AML-193 (cell line): Measurements from ENCODE around the gene LRRIQ4.

Experiments used
- DNase-seq, 2 experiments: peaks; one replicate each; lab custom pipeline; 2025; lab: John Stamatoyannopoulos, UW

The LRRIQ4 gene

DNA sequence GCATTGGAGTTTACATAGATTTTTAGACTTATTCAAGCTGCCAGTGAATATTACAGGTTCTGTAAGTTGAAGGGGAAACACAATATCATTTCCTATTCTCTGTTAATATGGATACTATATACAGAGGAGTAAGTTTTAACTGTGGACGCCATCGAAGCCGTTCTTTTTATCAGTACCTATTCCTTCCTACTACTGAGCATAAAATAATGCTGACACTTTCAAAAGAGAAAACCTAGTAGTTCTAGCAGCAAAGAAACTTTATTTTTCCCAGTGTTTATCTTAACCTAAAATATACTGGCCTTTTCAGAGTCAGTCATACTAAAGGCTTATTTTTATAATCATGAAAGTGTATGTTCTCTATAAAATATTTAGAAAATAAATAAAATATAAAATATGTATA is 42.8 kb downstream of the LRRIQ4 start:
- DNase-seq, result no peak

DNA sequence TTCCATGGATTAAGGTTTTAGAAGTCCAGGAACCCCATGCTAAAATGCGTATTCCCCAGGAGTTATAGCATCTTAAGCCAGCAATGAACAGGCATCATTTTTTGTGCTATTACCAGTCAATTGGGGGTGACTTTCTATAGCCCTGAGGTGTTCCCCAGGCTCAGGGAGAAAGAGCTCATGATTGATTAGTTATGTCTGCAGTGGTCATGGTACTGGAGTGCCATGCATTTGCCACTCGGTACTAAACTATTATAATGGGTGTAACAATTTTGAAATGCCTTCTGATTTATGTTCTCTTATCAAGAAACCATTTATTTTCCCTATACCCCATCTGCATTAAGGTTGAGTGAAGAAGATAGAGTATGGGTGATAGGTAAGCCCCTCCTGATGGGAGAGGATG is 45.1 kb downstream of the LRRIQ4 start:
- no peak for DNase-seq

DNA sequence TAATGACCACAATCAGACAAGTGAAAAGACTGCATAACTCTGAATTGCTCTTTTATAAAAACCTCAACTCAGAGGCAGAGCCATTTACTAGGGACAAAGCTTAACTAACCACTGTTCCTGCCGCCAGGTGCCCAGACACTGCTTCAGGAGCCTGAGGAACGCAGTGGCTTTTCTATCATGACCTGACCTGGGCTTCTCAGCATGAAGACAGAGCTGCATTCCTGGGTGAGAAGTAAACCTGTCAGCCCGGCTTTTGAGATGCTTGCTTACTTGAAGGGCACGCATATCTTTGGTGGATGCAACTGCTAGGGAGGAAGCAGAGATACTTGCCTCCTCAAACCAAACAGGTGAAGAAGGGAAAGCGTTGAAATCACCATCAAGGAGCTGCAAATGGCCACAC is 49.2 kb downstream of the LRRIQ4 start:
- DNase-seq, result no peak

DNA sequence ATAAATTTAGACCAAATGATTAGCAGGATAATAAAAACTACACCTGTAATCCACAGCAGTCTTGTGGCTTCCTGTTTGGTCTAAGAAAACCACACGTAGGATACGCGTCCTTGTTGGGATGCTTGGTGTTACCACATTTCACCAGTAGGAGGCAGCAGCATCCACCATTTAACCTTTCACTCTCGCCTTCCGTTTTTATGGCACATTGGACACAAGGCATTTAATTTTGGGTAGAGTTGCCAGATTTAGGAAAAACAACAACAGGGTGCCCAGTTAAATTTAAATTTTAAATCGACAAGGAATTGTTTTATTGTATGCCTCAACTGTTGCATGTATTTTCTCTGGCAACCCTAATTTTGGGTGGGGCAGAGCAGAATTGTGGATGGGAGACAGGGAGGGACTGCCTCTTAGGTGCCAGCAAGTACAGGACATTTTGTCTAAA is 50.8 kb downstream of the LRRIQ4 start:
- peak; percentile 74 to 84 for DNase-seq

DNA sequence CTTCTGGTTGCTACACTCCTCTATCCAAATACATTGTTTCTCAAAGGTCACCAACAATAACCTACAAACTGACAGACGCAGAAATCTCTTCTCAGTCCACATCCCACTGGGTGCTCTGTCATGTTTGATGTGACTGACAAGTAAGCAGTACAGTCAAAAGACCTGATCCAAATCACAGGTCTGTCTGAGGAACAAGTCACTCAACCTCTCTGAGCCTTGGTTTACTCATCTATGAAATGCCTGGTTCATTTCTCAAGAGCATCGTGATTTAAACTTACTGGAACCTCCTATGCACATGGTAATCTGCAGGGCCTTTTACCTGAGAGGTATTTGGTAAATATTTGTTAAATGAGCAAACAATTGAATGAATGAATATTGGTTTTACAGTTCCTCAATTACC is 51.6 kb downstream of the LRRIQ4 start:
- DNase-seq, result no peak

DNA sequence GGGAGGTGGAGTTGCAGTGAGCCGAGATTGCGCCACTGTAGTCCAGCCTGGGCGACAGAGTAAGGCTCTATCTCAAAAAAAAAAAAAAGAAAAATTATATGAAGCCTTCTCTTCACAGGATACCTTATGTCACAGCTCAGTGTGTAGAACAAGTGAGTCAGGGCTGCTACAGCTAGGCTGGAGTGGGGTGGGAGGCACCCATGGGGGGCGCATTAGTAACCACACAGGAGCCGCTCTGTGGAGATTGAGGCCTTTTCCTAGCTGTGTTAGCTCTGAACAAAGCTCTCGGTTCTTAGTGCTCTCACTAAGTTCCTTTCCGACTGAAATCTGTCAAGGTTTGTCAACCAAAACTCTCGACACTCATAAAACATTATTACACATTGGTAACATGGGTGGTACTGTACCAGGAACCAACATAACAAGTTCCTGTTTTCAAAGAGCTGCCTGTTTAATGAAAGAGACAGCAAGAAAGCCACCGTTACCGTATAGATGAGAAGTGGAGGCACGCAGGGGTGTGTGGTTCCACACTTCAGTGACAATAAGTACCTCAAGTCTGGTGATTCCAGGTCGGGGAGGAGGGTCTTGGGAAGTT is 52.6 kb downstream of the LRRIQ4 start:
- peak; percentile 63 for DNase-seq

DNA sequence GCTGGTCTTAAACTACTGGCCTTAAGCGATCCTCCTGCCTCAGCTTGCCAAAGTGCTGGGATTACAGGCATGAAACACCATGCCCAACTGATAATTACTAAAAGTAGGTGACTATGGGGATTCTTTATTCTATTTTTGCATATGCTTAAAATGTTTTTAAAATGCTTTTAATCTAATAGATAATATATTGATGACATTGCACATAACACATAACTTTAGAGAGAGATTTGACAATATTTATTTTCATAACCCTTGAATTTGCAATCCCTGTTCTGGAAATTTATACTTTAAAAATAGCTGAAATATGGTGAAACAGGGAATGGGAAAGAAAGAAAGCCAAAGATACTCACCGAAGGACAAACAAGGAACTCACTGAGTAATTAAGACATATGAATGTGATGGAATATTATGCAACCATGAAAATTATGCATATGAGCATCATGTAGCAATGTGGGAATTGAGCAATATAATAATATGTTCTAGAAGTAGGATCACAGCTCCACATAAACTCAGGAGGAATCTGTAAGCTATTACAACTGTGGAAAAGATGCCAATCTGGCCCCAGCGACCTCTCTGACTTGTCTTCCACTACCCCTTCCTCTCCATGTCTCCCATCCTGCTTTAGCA is 55.0 kb downstream of the LRRIQ4 start:
- DNase-seq, result no peak

DNA sequence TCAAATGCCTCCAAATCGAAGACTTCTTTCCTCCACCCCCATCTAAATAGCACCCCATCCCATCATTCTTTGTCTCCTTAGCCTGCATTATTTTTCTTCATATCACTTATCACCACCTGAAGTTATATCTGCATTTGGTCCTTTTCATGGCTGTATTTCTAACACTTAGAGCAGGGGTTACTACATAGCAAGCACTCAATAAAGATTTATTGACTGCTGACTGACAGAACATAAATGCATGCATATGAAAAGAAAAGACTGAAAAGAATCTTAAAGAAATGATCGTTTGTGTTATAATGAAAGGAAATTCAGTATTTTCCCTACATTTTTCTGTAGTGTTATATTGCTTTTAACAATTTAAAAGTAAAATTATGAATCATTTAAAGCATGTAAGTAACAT is 55.7 kb downstream of the LRRIQ4 start:
- no peak for DNase-seq

DNA sequence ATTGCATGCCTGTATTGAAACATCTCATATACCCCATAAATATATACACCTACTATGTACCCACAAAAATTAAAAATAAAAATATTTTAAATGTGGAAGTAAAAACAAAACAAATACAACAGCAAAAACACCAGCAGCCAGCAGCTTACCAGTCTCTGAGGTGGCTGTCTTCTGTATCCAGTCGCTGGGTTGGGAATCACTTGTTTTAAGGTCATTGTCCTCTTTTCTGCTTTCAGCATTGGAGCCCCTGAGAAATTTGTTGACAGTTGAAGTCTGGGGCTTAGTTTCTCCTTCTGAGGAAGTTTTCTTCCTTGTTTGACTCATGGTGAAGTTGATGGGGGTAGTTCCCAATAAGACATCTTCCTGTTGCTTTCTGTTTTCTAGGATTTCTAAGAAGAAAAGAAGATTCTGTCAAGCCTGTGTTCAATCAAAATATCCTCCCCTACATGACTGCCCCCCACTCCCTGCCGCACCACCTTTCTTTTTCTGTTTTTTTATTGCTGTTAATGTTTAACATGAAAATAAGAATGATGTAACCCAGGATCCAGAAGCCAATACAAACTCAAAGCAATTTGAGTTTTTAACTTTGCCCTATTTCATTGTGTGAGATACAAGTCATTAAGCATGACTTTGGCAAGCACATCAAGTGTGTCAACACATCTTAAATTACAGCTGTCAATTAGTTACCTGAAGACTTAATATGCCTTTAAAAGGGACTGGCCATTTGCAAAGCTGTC is 57.0 kb downstream of the LRRIQ4 start, which contains the start of gene LRRC31:
LRRC31 (minus strand) TSS at position 452 of the 737 bp plus-strand sequence; CDS start at position 324, 128 bp downstream.
- no peak for DNase-seq

DNA sequence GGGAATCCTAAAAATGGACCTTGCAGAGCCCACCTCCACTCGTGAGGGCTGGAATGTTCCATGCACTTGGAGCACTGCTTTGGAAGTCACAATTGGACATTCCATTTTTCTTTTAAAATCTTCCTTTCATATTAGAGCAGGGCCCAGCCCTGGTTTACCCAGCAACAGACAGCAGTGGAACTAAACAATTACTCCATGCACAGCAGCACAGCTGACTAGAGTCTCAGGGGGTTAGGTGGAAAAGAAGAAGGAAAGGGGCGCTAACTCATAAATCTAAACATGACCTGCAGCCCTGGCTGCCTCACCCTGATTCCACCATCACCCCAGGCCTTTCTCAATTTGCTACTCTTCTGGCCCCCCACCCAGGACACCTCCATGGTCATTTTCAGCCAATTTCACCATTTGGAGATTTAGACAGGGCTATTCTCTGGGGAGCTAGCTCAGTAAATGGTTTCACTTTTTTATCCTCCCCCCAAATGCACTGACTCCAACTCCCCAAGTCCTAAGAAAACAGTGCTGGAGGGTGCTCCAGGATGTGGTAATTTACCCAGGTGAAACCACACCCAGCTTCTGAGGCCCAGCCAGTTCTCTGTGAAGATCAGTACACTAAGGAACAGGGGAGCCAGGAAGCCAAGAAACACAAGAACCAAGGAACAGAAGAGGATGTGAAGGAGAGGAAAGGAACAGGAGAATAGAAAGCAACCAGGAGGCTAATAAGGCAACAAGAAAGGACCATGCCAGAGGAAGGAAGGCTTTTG is 58.6 kb downstream of the LRRIQ4 start:
- no peak for DNase-seq

DNA sequence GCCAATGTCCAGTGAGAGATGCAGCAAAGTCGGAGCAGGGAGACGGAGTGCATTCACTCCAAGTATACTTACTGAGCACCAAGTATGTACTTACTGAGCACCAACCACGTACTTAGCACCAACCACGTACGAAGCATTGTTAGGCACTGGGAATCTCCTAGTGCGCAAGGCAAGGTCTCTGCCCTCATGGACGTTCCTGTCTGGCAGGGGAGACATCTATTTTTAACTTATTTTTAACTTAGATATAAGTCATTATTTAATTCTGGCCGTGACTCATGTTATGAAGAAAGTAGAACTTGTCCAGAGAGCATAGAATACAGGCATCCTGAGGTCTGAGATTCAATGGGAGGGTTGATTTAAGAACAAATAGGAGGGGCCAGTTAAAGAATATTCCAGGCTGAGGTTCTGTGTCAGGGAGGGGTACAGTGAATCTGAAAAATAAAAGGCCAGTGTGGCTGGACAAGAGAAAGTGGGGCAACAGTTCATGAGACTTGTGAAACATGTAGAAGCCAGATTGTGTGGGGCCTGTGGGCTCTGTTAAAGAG is 66.4 kb downstream of the LRRIQ4 start:
- no peak for DNase-seq

DNA sequence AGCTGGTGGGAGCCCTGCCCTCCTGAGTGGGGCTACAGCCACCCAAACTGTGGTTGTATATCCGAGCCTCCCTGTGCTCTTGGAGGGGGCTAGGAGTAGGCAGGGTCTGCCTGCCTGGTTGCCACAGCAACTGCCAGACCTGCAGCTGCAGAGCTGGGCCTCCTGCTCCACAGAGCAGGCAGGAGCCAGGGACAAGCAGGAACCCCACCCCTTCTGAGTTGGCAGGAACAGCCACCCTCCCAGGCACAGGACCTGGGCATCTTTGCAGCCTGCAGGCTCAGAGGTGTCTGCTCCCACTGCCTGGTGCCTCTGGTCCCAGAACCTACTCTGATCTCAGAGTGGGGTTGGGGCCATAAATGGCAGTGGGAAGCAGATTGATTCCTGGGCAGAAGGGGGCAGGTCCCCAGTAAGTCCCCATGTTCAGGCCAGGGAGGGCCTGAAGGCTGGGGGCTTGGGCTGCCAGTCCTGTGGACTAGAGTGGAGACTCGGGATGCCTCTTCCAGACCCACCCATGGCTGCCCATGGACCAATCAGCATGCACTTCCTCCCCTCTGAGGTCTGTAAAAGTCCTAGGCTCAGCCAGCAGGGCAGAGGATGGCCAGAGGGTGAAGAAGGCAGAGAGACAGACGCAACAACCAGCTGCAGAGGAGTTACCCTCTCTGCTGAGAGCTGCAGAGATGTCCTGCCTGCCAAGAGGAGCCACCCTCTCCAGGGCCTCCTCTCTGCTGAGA is 67.3 kb downstream of the LRRIQ4 start:
- DNase-seq, result no peak

DNA sequence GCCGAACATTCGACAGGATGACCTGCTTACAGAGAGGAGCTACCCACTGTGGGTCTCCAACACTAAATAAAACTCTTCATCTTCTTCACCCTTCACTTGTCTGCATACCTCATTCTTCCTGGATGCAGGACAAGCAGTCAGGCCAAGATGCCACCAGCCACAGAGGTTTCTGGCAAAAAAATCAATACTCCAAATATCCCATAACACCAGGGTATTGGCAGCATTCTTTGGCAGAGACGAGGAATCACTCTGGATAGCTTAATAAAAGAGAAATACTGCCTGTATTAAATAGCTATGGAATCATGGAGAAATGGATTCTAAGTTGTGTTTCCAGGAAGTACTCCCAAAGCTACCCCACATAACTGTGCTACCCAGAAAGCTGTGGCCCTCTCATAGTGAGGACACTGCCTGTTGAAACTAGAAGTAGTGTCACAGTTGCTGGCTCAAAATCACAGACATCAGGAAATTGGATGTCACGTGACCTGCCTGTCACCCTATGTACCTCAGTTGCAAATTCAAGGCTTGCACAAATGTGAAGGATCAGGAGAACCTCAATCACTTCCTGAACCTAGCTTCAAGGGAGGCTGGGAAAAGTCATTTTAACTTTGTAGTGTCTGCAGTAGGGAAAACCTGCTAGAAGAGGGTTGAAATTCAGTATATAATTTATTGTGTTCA is 68.0 kb downstream of the LRRIQ4 start:
- no peak for DNase-seq

DNA sequence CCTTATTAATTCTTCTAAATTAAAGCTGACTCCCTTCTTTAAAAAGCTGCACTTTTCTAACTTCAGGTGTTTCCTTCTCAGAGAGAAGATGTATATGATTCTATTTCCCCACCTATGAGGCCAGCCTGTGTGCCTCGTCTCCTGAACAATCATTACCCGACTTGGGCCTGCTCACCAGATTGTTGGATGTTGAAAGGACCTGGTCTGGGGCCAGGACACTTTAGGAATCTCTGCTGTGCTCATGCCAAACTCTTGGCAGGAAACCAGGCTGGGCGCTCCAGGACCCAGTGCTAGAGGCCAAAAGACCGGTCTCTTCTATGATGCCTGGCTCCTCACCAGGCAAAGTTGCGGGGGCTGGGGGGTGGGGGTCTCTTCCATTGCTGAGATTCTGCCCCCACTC is 74.0 kb downstream of the LRRIQ4 start:
- no peak for DNase-seq
